HG03460 (cell line): ENCODE results near the gene TM7SF2.

ENCODE experiments used
- ATAC-seq: cut with Tn5 transposase; IDR thresholded peaks from one replicate; pipeline ENCODE4 v1.9.1; 2021; ENCODE audit not compliant: unreplicated experiment

The TM7SF2 gene

GRCh38 chr11:65089621-65090020 lies 22.1 kb upstream of the TM7SF2 start:
- no peak for ATAC-seq

- no peak for ATAC-seq
Measured at GRCh38 chr11:65090628-65091027, 21.0 kb upstream of the TM7SF2 start.

- ATAC-seq: no peak
Measured at GRCh38 chr11:65095427-65095826, 16.2 kb upstream of the TM7SF2 start.

GRCh38 chr11:65095974-65096806 lies 15.5 kb upstream of the TM7SF2 start, which contains the start of gene VPS51:
Gene VPS51 (plus strand): TSS chr11:65096214. CDS start chr11:65096251, 37 bp downstream.
- peak; percentile 83 for ATAC-seq

- ATAC-seq: no peak
Measured at GRCh38 chr11:65096926-65097325, 14.7 kb upstream of the TM7SF2 start.

GRCh38 chr11:65100674-65101350 lies 10.9 kb upstream of the TM7SF2 start:
- ATAC-seq: no peak

GRCh38 chr11:65102142-65103095 lies 9.3 kb upstream of the TM7SF2 start:
- ATAC-seq: no peak

- ATAC-seq: no peak
Measured at GRCh38 chr11:65103476-65103875, 8.2 kb upstream of the TM7SF2 start.

GRCh38 chr11:65104628-65105027 lies 7.0 kb upstream of the TM7SF2 start:
- ATAC-seq: no peak

GRCh38 chr11:65107078-65107477 lies 4.6 kb upstream of the TM7SF2 start:
- no peak for ATAC-seq

GRCh38 chr11:65107751-65108468 lies 3.8 kb upstream of the TM7SF2 start:
- ATAC-seq: no peak

GRCh38 chr11:65108469-65109123 lies 3.1 kb upstream of the TM7SF2 start:
- ATAC-seq: no peak

GRCh38 chr11:65109231-65110198 lies 2.2 kb upstream of the TM7SF2 start:
- ATAC-seq: no peak

GRCh38 chr11:65110354-65110861 lies 1.3 kb upstream of the TM7SF2 start:
- no peak for ATAC-seq

GRCh38 chr11:65111159-65111743 lies 421 bp upstream of the TM7SF2 start:
- no peak for ATAC-seq

- ATAC-seq: peak; percentile 41
Measured at GRCh38 chr11:65112546-65113360, 1.1 kb downstream of the TM7SF2 start.

GRCh38 chr11:65113361-65113756 lies 1.7 kb downstream of the TM7SF2 start:
- ATAC-seq: no peak
